ENCODE measurements around the gene MRPL32. TPM values are rescaled to one million over a fixed set of nuclear protein-coding genes. Genes with fewer than 3 reads are reported as not detected.

The MRPL32 gene
- total RNA-seq, 1 donor from 2014 or later, result 52.6 TPM

DNA sequence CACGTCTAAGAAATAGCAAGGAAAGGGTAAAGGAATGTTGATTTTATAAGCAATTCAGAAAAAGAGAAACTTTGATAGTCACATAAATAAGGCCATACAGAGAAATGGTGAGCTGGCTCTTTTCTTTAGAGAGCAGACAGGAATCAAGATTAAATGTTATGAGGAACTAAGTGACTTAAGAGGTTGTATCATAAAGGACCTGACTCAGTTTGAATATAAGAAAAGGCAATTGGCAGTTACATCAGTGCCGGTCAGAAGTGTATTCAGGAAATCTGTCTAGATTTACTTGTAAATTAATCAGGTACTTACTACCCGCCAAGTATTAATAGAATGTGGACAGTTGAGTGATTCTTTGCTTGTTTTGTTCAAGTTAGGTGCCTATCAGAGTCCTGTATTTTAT, 2.1 kb downstream of the MRPL32 start:
- H3K36me3 Mint-ChIP-seq (ENCODE audit: low read depth), result peaks cover 11% of the 10 kb centered on the region
- H3K4me3 Mint-ChIP-seq, result peak overlapping the region; percentile 99
- TF ChIP-seq CTCF (conservative IDR thresholded peaks at IDR 0.05), result no peak
- no peaks in the 10 kb centered on the region for H3K9me3 Mint-ChIP-seq
- no peak for DNase-seq (ENCODE audit: low read depth, low spot score)
- no peak overlapping the region for H3K27ac Mint-ChIP-seq (ENCODE audit: unreplicated experiment)
- peaks cover 40% of the 10 kb centered on the region for H3K4me1 Mint-ChIP-seq
- no peaks in the 10 kb centered on the region for H3K27me3 Mint-ChIP-seq (ENCODE audit: low read depth)

DNA sequence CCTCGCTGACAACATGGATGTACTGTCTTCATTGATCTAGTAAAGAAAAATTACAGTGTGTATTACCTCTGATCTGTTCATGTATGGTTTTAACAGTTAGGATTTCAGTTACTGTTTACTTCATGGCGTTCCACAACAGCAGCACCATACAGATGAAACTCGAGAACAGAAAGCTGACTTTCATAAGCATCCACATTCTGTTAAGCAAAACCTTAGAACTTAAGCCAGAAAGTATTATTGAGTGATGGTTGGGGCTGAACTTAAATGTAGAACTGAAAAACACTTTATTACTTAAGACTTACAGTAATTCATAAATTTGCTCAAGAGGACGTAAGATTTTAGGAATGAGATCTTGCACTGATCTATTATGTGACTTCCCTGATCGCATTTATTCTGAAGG, 3.7 kb downstream of the MRPL32 start:
- no peak for DNase-seq (ENCODE audit: low read depth, low spot score)
- no peak overlapping the region for H3K27ac Mint-ChIP-seq (ENCODE audit: unreplicated experiment)
- TF ChIP-seq CTCF (conservative IDR thresholded peaks at IDR 0.05), result no peak
- H3K36me3 Mint-ChIP-seq (ENCODE audit: low read depth), result peaks cover 11% of the 10 kb centered on the region
- no peaks in the 10 kb centered on the region for H3K9me3 Mint-ChIP-seq
- peaks cover 29% of the 10 kb centered on the region for H3K4me1 Mint-ChIP-seq
- H3K27me3 Mint-ChIP-seq (ENCODE audit: low read depth), result no peaks in the 10 kb centered on the region
- H3K4me3 Mint-ChIP-seq, result peak overlapping the region; percentile 38

DNA sequence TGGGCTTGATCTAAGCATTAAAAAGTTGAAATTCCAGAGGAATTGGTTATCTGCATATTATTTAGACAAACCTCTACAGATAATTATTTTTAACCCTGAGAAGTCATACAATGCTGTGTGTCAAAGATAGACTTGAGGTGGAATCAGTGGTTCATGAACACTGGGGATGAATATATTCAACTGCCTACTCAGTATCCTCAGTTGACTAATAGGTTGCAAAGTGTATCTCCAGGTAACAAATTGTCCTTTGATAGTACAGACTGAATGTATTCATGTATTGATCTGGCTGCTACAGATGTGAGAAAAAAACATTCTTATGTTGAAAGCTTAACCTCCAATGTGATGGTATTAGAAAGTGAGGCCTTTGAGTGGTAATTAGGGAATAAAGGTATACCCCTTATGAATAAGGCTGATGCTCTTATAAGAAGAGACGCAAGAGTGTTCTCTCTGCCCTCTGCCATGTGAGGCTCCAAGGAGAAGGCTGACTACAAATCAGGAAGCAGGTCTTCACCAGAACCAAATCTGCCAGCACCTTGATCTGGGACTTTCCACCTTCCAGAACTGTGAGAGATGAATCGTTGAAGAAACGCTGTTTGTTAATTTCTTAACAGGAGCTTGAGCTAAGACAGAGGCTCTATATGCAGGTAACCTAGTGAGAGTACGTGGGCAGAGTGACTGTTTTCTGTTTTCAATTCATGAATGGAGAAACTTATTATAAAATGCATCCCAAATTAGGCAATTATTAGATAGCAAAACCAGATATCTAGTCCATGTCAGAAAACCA, 7.5 kb downstream of the MRPL32 start:
- Mint-ChIP-seq H3K27me3 (ENCODE audit: low read depth) (no peaks in the 10 kb centered on the region), H3K36me3 (ENCODE audit: low read depth) (peaks cover 9% of the 10 kb centered on the region), H3K27ac (ENCODE audit: unreplicated experiment) (no peak overlapping the region), H3K4me1 (peaks cover 4% of the 10 kb centered on the region), H3K9me3 (no peaks in the 10 kb centered on the region), H3K4me3 (no peak overlapping the region)
- no peak for TF ChIP-seq CTCF (conservative IDR thresholded peaks at IDR 0.05)
- no peak for DNase-seq (ENCODE audit: low read depth, low spot score)

DNA sequence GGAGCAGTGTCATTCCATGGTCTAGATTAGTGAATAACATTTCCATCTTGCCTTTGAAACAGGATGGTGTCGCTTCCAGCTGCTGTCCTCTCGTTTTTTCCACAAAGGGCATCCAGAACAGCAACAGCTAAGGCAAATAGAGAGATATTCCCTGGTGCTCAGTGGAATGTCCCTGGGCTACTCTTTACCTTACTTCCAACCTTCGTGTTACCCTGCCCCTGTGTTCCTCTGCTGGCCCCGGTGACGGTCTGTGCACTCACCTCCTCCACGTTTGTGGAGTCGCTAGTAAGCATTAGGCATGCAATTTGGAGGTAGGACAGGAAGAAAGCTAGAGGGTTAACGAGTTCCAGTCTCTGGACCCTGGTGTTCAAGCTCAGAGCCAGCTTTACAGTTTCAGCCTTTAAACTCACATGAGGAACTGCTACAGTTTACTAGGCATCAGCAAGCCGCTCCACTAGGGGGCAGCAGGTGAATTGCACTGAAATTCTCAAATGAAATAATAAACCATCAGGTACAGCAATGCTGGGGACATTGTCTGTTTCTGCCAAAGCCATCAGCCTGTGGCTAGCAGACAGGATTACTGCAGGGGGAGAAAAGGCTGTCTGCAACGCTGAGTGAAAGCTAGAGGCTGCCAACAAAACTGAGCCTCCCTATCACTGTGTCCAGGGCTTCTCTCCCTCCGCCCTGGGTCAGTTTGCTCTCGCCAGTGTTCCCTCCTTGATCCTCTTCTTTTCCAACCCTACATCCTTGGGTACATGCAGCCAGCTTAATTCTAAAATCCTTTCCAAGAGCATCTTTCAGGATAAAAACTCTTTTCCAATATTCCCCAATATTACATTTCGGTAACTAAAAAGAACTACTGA, 9.0 kb downstream of the MRPL32 start:
- Mint-ChIP-seq H3K4me1 (peaks cover 4% of the 10 kb centered on the region), H3K27me3 (ENCODE audit: low read depth) (no peaks in the 10 kb centered on the region), H3K9me3 (no peaks in the 10 kb centered on the region), H3K4me3 (no peak overlapping the region), H3K27ac (ENCODE audit: unreplicated experiment) (no peak overlapping the region), H3K36me3 (ENCODE audit: low read depth) (peaks cover 3% of the 10 kb centered on the region)
- peak; percentile 92 for TF ChIP-seq CTCF (conservative IDR thresholded peaks at IDR 0.05)
- peak; percentile 86 for DNase-seq (ENCODE audit: low read depth, low spot score)

- Mint-ChIP-seq H3K4me1 (peaks cover 4% of the 10 kb centered on the region), H3K4me3 (no peak overlapping the region), H3K9me3 (no peaks in the 10 kb centered on the region), H3K27me3 (ENCODE audit: low read depth) (no peaks in the 10 kb centered on the region), H3K27ac (ENCODE audit: unreplicated experiment) (no peak overlapping the region), H3K36me3 (ENCODE audit: low read depth) (no peaks in the 10 kb centered on the region)
- DNase-seq (ENCODE audit: low read depth, low spot score), result no peak
- TF ChIP-seq CTCF (conservative IDR thresholded peaks at IDR 0.05), result no peak
These were observed 13.8 kb downstream of the MRPL32 start for GRCh38 chr7:42945821-42946626.
